ENCODE measurements around the gene MT1F.

DNA sequence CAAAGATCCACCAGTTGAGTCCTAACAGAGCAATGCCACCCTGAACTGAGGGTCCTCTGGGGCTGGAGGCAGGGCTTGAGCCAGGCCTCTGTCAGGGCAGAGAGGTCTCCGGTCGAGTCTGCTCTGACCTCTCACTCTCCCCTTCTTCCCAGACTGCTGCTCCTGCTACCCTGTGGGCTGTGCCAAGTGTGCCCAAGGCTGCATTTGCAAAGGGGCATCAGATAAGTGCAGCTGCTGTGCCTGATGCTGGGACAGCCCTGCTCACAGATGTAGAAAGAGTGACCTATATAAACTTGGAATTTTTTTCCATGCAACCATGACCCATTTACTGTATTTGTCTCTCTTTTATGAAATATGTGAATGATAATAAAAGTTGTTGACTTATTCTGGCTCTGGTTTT is 8.5 kb upstream of the MT1F start:
- TF ChIP-seq, protein P1, sequence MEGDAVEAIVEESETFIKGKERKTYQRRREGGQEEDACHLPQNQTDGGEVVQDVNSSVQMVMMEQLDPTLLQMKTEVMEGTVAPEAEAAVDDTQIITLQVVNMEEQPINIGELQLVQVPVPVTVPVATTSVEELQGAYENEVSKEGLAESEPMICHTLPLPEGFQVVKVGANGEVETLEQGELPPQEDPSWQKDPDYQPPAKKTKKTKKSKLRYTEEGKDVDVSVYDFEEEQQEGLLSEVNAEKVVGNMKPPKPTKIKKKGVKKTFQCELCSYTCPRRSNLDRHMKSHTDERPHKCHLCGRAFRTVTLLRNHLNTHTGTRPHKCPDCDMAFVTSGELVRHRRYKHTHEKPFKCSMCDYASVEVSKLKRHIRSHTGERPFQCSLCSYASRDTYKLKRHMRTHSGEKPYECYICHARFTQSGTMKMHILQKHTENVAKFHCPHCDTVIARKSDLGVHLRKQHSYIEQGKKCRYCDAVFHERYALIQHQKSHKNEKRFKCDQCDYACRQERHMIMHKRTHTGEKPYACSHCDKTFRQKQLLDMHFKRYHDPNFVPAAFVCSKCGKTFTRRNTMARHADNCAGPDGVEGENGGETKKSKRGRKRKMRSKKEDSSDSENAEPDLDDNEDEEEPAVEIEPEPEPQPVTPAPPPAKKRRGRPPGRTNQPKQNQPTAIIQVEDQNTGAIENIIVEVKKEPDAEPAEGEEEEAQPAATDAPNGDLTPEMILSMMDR (IDR thresholded peaks at IDR 0.05; ENCODE audit: low read length): no peak
- TF ChIP-seq EZH2 (IDR thresholded peaks at IDR 0.05; ENCODE audit: borderline replicate concordance, low read length): no peak
